SK-N-SH (cell line): ENCODE data around the gene GGT5. TPM values are rescaled to one million over a fixed set of nuclear protein-coding genes. Genes with fewer than 3 reads are reported as not detected.

Source experiments
- CTCF ChIA-PET: fragments of 300-600, 350-600 bp; formaldehyde crosslinking; extraction: SDS; loops from one replicate; lab custom pipeline; 2021; lab: Yijun Ruan, JAX
- POLR2A ChIA-PET: fragments of 350-600 bp; sonication (Branson Sonifier 250); formaldehyde crosslinking; extraction: SDS; loops from one replicate; lab custom pipeline; 2020; ENCODE audit warnings: antibody characterized with exemption, inconsistent platforms; lab: Yijun Ruan, JAX
- DNase-seq: peaks from one replicate; pipeline ENCODE4 v3.0.0; 2012
- H2AFZ ChIP-seq: fragments of 200-600 bp; sonication (generic); 2 replicates; pipeline ENCODE4 v1.8.1; 2016; ENCODE audit warnings: antibody characterized with exemption, mild to moderate bottlenecking, low read depth
- H3F3A ChIP-seq: fragments of 200-600 bp; sonication (generic); replicated peaks from 2 replicates; pipeline ENCODE3; 2016; ENCODE audit warnings: antibody characterized with exemption, mild to moderate bottlenecking; ENCODE audit not compliant: insufficient read depth
- H3K27ac ChIP-seq, 2 experiments: fragments of 200-500 bp in 1 of 2; fragments of 200-600 bp in 1 of 2; sonication (Bioruptor generic) in 1 of 2; sonication (generic), shearing (Covaris generic) in 1 of 2; 2 replicates each; pipeline versions ENCODE4 v1.5.1 to v1.6.1; 2014 to 2016; ENCODE audit warnings: low read depth in 2 of 2, inconsistent platforms in 1 of 2, low read length in 1 of 2, mild to moderate bottlenecking in 1 of 2, mixed read lengths in 1 of 2
- H3K27me3 ChIP-seq: fragments of 200-600 bp; sonication (generic), shearing (Covaris generic); 2 replicates; pipeline ENCODE4 v1.6.1; 2016; ENCODE audit warnings: mixed run types; ENCODE audit not compliant: insufficient read depth
- H3K36me3 ChIP-seq, 2 experiments: fragments of 200-500 bp in 1 of 2; fragments of 200-600 bp in 1 of 2; sonication (Bioruptor generic) in 1 of 2; sonication (generic) in 1 of 2; replicated peaks in 1 of 2; 2 replicates each; pipeline versions ENCODE3 to v1.5.1; 2014 to 2016; ENCODE audit warnings: low read length in 1 of 2, mild to moderate bottlenecking in 1 of 2; ENCODE audit not compliant: insufficient read depth in 2 of 2, control insufficient read depth in 1 of 2
- H3K4me1 ChIP-seq, 2 experiments: fragments of 200-500 bp in 1 of 2; fragments of 200-600 bp in 1 of 2; sonication (Bioruptor generic) in 1 of 2; sonication (generic), shearing (Covaris generic) in 1 of 2; 2 replicates each; pipeline versions ENCODE4 v1.5.1 to v1.6.1; 2014 to 2016; ENCODE audit warnings: low read depth in 1 of 2, low read length in 1 of 2, mixed run types in 1 of 2; ENCODE audit not compliant: insufficient read depth in 2 of 2, control insufficient read depth in 1 of 2
- H3K4me2 ChIP-seq: fragments of 200-600 bp; sonication (generic), shearing (Covaris generic); 2 replicates; pipeline ENCODE4 v1.6.1; 2017; ENCODE audit warnings: mixed run types
- H3K4me3 ChIP-seq, 2 experiments: fragments of 200-500 bp in 1 of 2; fragments of 200-600 bp in 1 of 2; sonication (Bioruptor generic) in 1 of 2; sonication (generic), shearing (Covaris generic) in 1 of 2; 2 replicates each; pipeline versions ENCODE4 v1.5.1 to v1.8.1; 2014 to 2016; ENCODE audit warnings: low read depth in 2 of 2, inconsistent platforms in 1 of 2, low read length in 1 of 2, mild to moderate bottlenecking in 1 of 2, mixed read lengths in 1 of 2, moderate library complexity in 1 of 2
- H3K79me2 ChIP-seq: fragments of 200-600 bp; sonication (generic); 2 replicates; pipeline ENCODE4 v1.8.1; 2017; ENCODE audit warnings: mild to moderate bottlenecking; ENCODE audit not compliant: insufficient read depth
- H3K9ac ChIP-seq: fragments of 200-600 bp; sonication (generic); 2 replicates; pipeline ENCODE4 v1.6.1; 2017; ENCODE audit warnings: mixed run types
- H3K9me2 ChIP-seq: fragments of 200-600 bp; sonication (generic); 2 replicates; pipeline ENCODE4 v1.6.1; 2017; ENCODE audit warnings: mixed run types
- H3K9me3 ChIP-seq: fragments of 200-600 bp; sonication (generic); 2 replicates; pipeline ENCODE4 v1.6.1; 2017; ENCODE audit warnings: mixed run types, mild to moderate bottlenecking, moderate library complexity
- H4K20me1 ChIP-seq: fragments of 200-600 bp; sonication (generic); 2 replicates; pipeline ENCODE4 v1.6.1; 2017; ENCODE audit warnings: mild to moderate bottlenecking, mixed run types; ENCODE audit not compliant: insufficient read depth
- CHD2 ChIP-seq: fragments of 150-350 bp; IDR thresholded peaks from 2 replicates; pipeline ENCODE4 v1.6.1; 2018; ENCODE audit warnings: low read length; ENCODE audit not compliant: partially characterized antibody
- ELF1 ChIP-seq: IDR thresholded peaks from 2 replicates; pipeline ENCODE4 v1.4.0; 2012
- EZH2phosphoT487 ChIP-seq: fragments of 200-600 bp; sonication (generic); IDR thresholded peaks from 2 replicates; pipeline ENCODE4 v1.6.1; 2017; ENCODE audit warnings: low read depth, mixed run types, mild to moderate bottlenecking, antibody characterized with exemption, moderate library complexity, borderline replicate concordance
- FOXJ3 ChIP-seq: sonication (generic); formaldehyde crosslinking; IDR thresholded peaks from 2 replicates; pipeline ENCODE4 v1.5.1; 2020; ENCODE audit warnings: mild to moderate bottlenecking, missing genetic modification reagents
- FOXM1 ChIP-seq: IDR thresholded peaks from 2 replicates; pipeline ENCODE4 v1.4.0; 2012; ENCODE audit warnings: low read depth, mild to moderate bottlenecking
- GABPA ChIP-seq: IDR thresholded peaks from 2 replicates; pipeline ENCODE4 v1.4.0; 2012; ENCODE audit warnings: low read depth, mild to moderate bottlenecking
- GATA2 ChIP-seq: sonication (generic); formaldehyde crosslinking; IDR thresholded peaks from 2 replicates; pipeline ENCODE4 v1.5.0; 2020; ENCODE audit warnings: mild to moderate bottlenecking, missing genetic modification reagents
- POLR2AphosphoS5 ChIP-seq: IDR thresholded peaks from 2 replicates; pipeline ENCODE4 v1.6.1; 2012; ENCODE audit warnings: low read depth, low read length
- RXRA ChIP-seq: IDR thresholded peaks from 2 replicates; pipeline ENCODE4 v1.4.0; 2012; ENCODE audit warnings: low read depth, mild to moderate bottlenecking, borderline replicate concordance
- WGBS: methylation state at CpG from one replicate; pipeline ENCODE4 v1.1.6; 2017; ENCODE audit warnings: low lambda C conversion rate; 5-methylcytosine and 5-hydroxymethylcytosine counted together
- polyA plus RNA-seq, 3 experiments: library from polyadenylated mRNA; depleted of rRNA; stranded (reverse); fragments of >200 nt; gene quantifications; 2 replicates each; pipeline ENCODE4 v1.2.3, GENCODE V29; 2012
- TF ChIP-seq, protein P1 (sequence below): fragments of 150-350 bp; IDR thresholded peaks from 2 replicates; pipeline ENCODE4 v1.6.1; 2016; ENCODE audit warnings: mild to moderate bottlenecking, low read depth, low read length
- TF ChIP-seq, protein P2 (sequence below): IDR thresholded peaks from 2 replicates; pipeline ENCODE4 v1.4.0; 2012; ENCODE audit warnings: low read depth, borderline replicate concordance
- TF ChIP-seq, protein P3 (sequence below): fragments of 150-350 bp; IDR thresholded peaks from 2 replicates; pipeline ENCODE4 v1.6.1; 2017; ENCODE audit warnings: antibody characterized with exemption, low read length, low read depth, borderline replicate concordance
- TF ChIP-seq, protein P4 (sequence below): IDR thresholded peaks from 2 replicates; pipeline ENCODE4 v1.6.1; 2012; ENCODE audit warnings: mild to moderate bottlenecking, low read depth, low read length, moderate library complexity

The GGT5 gene
- polyA plus RNA-seq, 1 of the 3 experiments (the other 2 are of a cell fraction) = 4.6 TPM

DNA sequence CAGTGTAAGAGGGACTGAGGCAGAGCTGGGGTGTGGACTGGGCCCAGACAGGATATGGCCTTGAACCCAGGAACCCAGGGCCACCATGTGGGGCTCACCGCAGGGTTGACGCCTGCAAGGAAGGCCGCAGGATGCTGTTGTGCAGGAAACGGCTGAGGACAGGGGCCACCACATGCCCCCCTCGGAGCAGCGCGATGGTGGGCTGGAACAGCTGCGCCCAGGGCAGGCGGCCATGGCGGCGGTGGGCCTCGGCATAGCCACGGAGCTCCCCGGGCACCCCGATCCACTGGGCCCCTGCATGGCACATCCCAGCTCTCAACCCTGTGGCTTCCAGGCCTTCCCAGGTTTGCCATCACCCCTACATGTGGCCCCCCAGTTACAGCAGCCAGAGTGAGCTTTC, 12.2 kb downstream of the GGT5 start:
- H3K79me2 ChIP-seq = no peaks in the 10 kb centered on the region
- H3K9me3 ChIP-seq = no peaks in the 10 kb centered on the region
- no peak overlapping the region for H3K27ac ChIP-seq
- no peak overlapping the region for H3K4me3 ChIP-seq
- H3K36me3 ChIP-seq = no peaks in the 10 kb centered on the region
- H3K4me1 ChIP-seq = peaks cover 0 to 8% of the 10 kb centered on the region in 2 experiments; a peak in 1 of 4 replicates
- no peak overlapping the region for H2AFZ ChIP-seq
- CTCF ChIA-PET = interaction anchor here (0.8 to 2.6 kb wide), 5 partner anchors 8 to 42 kb away, joined by 3 to 11 read pairs (median 4); no protein-coding TSS in a partner anchor
- no peaks in the 10 kb centered on the region for H4K20me1 ChIP-seq
- DNase-seq = peak; percentile 10
- TF ChIP-seq, protein P1, sequence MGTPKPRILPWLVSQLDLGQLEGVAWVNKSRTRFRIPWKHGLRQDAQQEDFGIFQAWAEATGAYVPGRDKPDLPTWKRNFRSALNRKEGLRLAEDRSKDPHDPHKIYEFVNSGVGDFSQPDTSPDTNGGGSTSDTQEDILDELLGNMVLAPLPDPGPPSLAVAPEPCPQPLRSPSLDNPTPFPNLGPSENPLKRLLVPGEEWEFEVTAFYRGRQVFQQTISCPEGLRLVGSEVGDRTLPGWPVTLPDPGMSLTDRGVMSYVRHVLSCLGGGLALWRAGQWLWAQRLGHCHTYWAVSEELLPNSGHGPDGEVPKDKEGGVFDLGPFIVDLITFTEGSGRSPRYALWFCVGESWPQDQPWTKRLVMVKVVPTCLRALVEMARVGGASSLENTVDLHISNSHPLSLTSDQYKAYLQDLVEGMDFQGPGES = no peak
- no peak for TF ChIP-seq GABPA
- TF ChIP-seq, protein P2, sequence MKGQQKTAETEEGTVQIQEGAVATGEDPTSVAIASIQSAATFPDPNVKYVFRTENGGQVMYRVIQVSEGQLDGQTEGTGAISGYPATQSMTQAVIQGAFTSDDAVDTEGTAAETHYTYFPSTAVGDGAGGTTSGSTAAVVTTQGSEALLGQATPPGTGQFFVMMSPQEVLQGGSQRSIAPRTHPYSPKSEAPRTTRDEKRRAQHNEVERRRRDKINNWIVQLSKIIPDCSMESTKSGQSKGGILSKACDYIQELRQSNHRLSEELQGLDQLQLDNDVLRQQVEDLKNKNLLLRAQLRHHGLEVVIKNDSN = no peak
- no peak for TF ChIP-seq GATA2 (CRISPR knock-in tag)
- TF ChIP-seq RXRA = no peak
- TF ChIP-seq FOXJ3 (CRISPR knock-in tag) = no peak
- TF ChIP-seq, protein P3, sequence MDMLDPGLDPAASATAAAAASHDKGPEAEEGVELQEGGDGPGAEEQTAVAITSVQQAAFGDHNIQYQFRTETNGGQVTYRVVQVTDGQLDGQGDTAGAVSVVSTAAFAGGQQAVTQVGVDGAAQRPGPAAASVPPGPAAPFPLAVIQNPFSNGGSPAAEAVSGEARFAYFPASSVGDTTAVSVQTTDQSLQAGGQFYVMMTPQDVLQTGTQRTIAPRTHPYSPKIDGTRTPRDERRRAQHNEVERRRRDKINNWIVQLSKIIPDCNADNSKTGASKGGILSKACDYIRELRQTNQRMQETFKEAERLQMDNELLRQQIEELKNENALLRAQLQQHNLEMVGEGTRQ = no peak
- TF ChIP-seq EZH2phosphoT487 = no peak
- TF ChIP-seq POLR2AphosphoS5 = no peak
- no peak for TF ChIP-seq CHD2
- TF ChIP-seq, protein P4, sequence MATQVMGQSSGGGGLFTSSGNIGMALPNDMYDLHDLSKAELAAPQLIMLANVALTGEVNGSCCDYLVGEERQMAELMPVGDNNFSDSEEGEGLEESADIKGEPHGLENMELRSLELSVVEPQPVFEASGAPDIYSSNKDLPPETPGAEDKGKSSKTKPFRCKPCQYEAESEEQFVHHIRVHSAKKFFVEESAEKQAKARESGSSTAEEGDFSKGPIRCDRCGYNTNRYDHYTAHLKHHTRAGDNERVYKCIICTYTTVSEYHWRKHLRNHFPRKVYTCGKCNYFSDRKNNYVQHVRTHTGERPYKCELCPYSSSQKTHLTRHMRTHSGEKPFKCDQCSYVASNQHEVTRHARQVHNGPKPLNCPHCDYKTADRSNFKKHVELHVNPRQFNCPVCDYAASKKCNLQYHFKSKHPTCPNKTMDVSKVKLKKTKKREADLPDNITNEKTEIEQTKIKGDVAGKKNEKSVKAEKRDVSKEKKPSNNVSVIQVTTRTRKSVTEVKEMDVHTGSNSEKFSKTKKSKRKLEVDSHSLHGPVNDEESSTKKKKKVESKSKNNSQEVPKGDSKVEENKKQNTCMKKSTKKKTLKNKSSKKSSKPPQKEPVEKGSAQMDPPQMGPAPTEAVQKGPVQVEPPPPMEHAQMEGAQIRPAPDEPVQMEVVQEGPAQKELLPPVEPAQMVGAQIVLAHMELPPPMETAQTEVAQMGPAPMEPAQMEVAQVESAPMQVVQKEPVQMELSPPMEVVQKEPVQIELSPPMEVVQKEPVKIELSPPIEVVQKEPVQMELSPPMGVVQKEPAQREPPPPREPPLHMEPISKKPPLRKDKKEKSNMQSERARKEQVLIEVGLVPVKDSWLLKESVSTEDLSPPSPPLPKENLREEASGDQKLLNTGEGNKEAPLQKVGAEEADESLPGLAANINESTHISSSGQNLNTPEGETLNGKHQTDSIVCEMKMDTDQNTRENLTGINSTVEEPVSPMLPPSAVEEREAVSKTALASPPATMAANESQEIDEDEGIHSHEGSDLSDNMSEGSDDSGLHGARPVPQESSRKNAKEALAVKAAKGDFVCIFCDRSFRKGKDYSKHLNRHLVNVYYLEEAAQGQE = no peak
- no peak for TF ChIP-seq FOXM1
- no peak for TF ChIP-seq ELF1
- TF ChIP-seq, all 33 proteins: peak for 0
- H3K9me2 ChIP-seq = no peaks in the 10 kb centered on the region
- POLR2A ChIA-PET = no interaction called here
- H3F3A ChIP-seq = no peaks in the 10 kb centered on the region
- WGBS = 97% methylated on average over 6 of the region's 15 CpGs
- H3K9ac ChIP-seq = no peak overlapping the region
- H3K27me3 ChIP-seq = no peaks in the 10 kb centered on the region
- H3K4me2 ChIP-seq = no peak overlapping the region
